ENCODE data around the gene KCNIP4.

- TF ChIP-seq, protein P1, sequence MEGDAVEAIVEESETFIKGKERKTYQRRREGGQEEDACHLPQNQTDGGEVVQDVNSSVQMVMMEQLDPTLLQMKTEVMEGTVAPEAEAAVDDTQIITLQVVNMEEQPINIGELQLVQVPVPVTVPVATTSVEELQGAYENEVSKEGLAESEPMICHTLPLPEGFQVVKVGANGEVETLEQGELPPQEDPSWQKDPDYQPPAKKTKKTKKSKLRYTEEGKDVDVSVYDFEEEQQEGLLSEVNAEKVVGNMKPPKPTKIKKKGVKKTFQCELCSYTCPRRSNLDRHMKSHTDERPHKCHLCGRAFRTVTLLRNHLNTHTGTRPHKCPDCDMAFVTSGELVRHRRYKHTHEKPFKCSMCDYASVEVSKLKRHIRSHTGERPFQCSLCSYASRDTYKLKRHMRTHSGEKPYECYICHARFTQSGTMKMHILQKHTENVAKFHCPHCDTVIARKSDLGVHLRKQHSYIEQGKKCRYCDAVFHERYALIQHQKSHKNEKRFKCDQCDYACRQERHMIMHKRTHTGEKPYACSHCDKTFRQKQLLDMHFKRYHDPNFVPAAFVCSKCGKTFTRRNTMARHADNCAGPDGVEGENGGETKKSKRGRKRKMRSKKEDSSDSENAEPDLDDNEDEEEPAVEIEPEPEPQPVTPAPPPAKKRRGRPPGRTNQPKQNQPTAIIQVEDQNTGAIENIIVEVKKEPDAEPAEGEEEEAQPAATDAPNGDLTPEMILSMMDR (conservative IDR thresholded peaks at IDR 0.05) = no peak
- no peak for TF ChIP-seq EZH2 (IDR thresholded peaks at IDR 0.05; ENCODE audit: low read depth)
Observed at GRCh38 chr4:20890761-20891160, 1057.8 kb downstream of the KCNIP4 start.
